KMS-11 (cell line): ENCODE data around the gene FNTB.
A peak's percentile ranks its signal among the peaks of the same experiment; 100 is the strongest.

Source experiments
- H2AFZ ChIP-seq: fragments of 200-600 bp; sonication (generic); 2 replicates; pipeline ENCODE4 v1.6.1; 2016; ENCODE audit warnings: antibody characterized with exemption, mixed run types, low read depth
- H3K27ac ChIP-seq: fragments of 200-600 bp; sonication (generic); 2 replicates; pipeline ENCODE4 v1.6.1; 2016; ENCODE audit warnings: mild to moderate bottlenecking, mixed run types
- H3K27me3 ChIP-seq: fragments of 200-600 bp; sonication (generic); 2 replicates; pipeline ENCODE4 v1.6.1; 2017; ENCODE audit warnings: mild to moderate bottlenecking, low read depth, mixed run types, moderate library complexity; ENCODE audit not compliant: insufficient read depth
- H3K36me3 ChIP-seq: fragments of 200-600 bp; sonication (generic); 2 replicates; pipeline ENCODE4 v1.6.1; 2017; ENCODE audit warnings: mild to moderate bottlenecking, mixed run types; ENCODE audit not compliant: insufficient read depth
- H3K4me1 ChIP-seq: fragments of 200-600 bp; sonication (generic); 2 replicates; pipeline ENCODE4 v1.6.1; 2016; ENCODE audit warnings: mild to moderate bottlenecking, low read depth, mixed run types; ENCODE audit not compliant: poor library complexity, severe bottlenecking
- H3K4me2 ChIP-seq: fragments of 200-600 bp; sonication (generic); 2 replicates; pipeline ENCODE4 v1.7.0; 2016; ENCODE audit warnings: mild to moderate bottlenecking, mixed run types
- H3K4me3 ChIP-seq: fragments of 200-600 bp; sonication (generic); IDR thresholded peaks from 2 replicates; pipeline ENCODE4 v1.6.1; 2017; ENCODE audit warnings: low read depth, low read length, mixed read lengths; ENCODE audit not compliant: insufficient read depth
- H3K79me2 ChIP-seq: fragments of 200-600 bp; sonication (generic); 2 replicates; pipeline ENCODE4 v1.6.1; 2016; ENCODE audit warnings: low read depth, mixed run types; ENCODE audit not compliant: insufficient read depth
- H3K9ac ChIP-seq: fragments of 200-600 bp; sonication (generic); 2 replicates; pipeline ENCODE4 v1.6.1; 2016; ENCODE audit warnings: mild to moderate bottlenecking, mixed run types
- H4K20me1 ChIP-seq: fragments of 200-600 bp; sonication (generic); 2 replicates; pipeline ENCODE4 v1.6.1; 2016; ENCODE audit warnings: mild to moderate bottlenecking, mixed run types; ENCODE audit not compliant: insufficient read depth
- TF ChIP-seq, protein P1 (sequence below): fragments of 200-600 bp; sonication (generic); conservative IDR thresholded peaks from 2 replicates; pipeline ENCODE4 v1.6.1; 2017; ENCODE audit warnings: low read depth, mild to moderate bottlenecking, antibody characterized with exemption, low read length, moderate library complexity, mixed read lengths

Gene FNTB

DNA sequence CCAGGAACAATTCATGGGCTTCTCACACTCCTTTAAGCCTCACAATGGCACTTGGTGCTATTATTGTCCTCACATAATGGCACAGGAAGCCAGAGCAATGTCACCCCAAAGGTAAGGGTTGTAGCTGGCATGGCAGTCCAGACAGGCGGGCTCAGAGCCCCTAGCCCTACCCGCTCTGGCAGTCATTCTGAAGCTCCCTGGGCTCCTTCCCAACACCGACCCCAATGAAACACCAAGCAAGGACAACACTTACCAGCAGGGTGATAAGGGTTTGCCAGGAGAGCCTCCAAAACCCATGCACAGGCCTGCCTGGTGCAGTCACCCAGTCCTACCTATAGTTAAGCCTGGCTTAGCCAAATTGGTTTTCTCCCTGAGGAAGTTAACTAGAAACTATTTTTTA, 84.8 kb downstream of the FNTB start:
- Histone ChIP-seq H3K36me3 (no peaks in the 10 kb centered on the region), H2AFZ (no peak overlapping the region), H4K20me1 (no peaks in the 10 kb centered on the region), H3K4me3 (no peak overlapping the region), H3K79me2 (no peaks in the 10 kb centered on the region), H3K9ac (no peak overlapping the region), H3K4me2 (peak overlapping the region; percentile 33; the same call in 1 of the 2 replicates), H3K27ac (peak overlapping the region; percentile 38; the same call in 1 of the 2 replicates), H3K4me1 (peaks cover 22% of the 10 kb centered on the region), H3K27me3 (no peaks in the 10 kb centered on the region)
- TF ChIP-seq, protein P1, sequence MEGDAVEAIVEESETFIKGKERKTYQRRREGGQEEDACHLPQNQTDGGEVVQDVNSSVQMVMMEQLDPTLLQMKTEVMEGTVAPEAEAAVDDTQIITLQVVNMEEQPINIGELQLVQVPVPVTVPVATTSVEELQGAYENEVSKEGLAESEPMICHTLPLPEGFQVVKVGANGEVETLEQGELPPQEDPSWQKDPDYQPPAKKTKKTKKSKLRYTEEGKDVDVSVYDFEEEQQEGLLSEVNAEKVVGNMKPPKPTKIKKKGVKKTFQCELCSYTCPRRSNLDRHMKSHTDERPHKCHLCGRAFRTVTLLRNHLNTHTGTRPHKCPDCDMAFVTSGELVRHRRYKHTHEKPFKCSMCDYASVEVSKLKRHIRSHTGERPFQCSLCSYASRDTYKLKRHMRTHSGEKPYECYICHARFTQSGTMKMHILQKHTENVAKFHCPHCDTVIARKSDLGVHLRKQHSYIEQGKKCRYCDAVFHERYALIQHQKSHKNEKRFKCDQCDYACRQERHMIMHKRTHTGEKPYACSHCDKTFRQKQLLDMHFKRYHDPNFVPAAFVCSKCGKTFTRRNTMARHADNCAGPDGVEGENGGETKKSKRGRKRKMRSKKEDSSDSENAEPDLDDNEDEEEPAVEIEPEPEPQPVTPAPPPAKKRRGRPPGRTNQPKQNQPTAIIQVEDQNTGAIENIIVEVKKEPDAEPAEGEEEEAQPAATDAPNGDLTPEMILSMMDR: no peak

DNA sequence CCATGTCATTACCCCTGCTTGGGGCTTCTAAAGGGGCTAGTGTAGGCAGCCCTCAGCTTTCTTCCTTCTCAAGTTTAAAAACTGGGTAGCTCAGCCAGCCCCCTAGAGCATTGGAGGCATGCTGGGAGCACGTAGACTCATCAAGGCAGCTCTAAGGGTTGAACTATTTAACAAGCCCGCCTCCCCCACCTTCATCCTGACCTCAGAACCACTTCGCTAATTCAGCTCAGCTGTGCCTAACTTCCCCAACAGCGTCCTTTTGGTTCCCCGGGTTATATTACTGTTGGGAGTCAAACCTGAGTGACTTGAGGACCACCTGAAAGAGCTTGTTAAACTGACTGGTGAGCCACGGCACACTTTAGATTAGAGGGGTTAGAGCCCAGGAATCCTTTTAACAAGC, 85.6 kb downstream of the FNTB start:
- Histone ChIP-seq H3K4me3 (no peak overlapping the region), H3K9ac (no peak overlapping the region), H3K79me2 (no peaks in the 10 kb centered on the region), H3K4me1 (peaks cover 22% of the 10 kb centered on the region), H3K27ac (no peak overlapping the region), H3K36me3 (no peaks in the 10 kb centered on the region), H2AFZ (no peak overlapping the region), H3K4me2 (no peak overlapping the region), H3K27me3 (no peaks in the 10 kb centered on the region), H4K20me1 (no peaks in the 10 kb centered on the region)
- TF ChIP-seq, protein P1: no peak

DNA sequence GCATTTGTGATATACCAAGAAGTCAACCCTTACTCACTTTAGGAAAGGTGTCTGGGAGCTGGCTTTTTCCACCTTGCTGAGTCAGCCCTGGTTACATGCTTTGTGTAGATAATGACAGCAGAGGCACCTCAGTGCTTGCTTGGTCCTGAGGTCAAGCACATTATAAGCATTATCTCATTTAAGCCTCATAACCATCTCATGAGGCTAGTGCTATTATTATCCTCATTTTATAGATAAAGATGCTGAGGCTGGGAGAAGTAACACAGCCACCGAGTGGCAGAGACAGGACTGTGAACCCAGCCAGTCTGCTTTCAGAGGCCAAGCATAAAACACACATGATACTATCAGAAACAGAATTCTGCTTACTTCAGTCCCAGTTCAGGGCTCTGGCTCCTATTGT, 86.2 kb downstream of the FNTB start:
- H2AFZ ChIP-seq: no peak overlapping the region
- no peaks in the 10 kb centered on the region for H3K36me3 ChIP-seq
- H3K4me2 ChIP-seq: 0 out of 2 replicates have a peak overlapping the region, but pooled peaks have one; percentile 13
- peak overlapping the region; percentile 22; the same call in 1 of the 2 replicates for H3K27ac ChIP-seq
- no peak overlapping the region for H3K4me3 ChIP-seq
- no peaks in the 10 kb centered on the region for H3K79me2 ChIP-seq
- TF ChIP-seq, protein P1: no peak
- H3K27me3 ChIP-seq: no peaks in the 10 kb centered on the region
- peaks cover 27% of the 10 kb centered on the region for H3K4me1 ChIP-seq
- H3K9ac ChIP-seq: no peak overlapping the region
- no peaks in the 10 kb centered on the region for H4K20me1 ChIP-seq

DNA sequence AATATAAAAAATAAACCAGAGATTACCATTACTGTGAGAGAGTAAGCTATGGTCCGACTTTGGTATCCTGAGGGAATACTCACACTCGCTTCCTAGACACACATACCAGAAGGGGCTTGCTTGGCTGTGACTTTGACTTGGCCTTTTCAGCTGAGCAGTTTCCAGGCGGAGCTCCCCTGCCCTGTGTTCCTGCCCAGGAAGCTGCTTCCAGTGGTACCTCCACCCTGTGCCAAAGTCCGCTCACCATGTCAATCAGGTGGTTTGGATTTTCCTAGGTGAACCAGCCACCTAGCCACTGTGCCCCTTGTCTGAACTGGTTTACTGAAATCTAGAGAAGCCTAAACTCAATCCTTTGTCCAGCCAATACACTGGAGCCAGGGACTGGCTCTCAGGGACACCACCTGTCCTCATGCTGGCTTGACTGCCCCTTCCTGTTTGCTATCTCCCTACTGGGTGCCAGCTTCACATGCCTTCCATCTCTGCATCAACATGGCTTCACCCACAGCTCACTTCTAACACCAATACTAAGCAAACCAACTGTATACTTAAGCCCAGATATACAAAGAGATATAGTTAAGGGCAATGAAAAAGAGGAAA, 87.0 kb downstream of the FNTB start:
- H4K20me1 ChIP-seq: no peaks in the 10 kb centered on the region
- no peak overlapping the region for H3K9ac ChIP-seq
- no peaks in the 10 kb centered on the region for H3K79me2 ChIP-seq
- H3K4me2 ChIP-seq: no peak overlapping the region
- H3K36me3 ChIP-seq: no peaks in the 10 kb centered on the region
- TF ChIP-seq, protein P1: no peak
- no peak overlapping the region for H3K4me3 ChIP-seq
- H3K4me1 ChIP-seq: peaks cover 27% of the 10 kb centered on the region
- no peaks in the 10 kb centered on the region for H3K27me3 ChIP-seq
- peak overlapping the region; percentile 22; the same call in 1 of the 2 replicates for H3K27ac ChIP-seq
- no peak overlapping the region for H2AFZ ChIP-seq
